GM12874 (cell line): ENCODE measurements around the gene MARK4.

Source experiments
- TF ChIP-seq, protein P1 (sequence below): IDR thresholded peaks from 2 replicates; pipeline ENCODE4 v1.5.1; 2011; ENCODE audit warnings: low read depth, mild to moderate bottlenecking, control low read depth, low read length, moderate library complexity; ENCODE audit not compliant: insufficient read depth

The MARK4 gene

DNA sequence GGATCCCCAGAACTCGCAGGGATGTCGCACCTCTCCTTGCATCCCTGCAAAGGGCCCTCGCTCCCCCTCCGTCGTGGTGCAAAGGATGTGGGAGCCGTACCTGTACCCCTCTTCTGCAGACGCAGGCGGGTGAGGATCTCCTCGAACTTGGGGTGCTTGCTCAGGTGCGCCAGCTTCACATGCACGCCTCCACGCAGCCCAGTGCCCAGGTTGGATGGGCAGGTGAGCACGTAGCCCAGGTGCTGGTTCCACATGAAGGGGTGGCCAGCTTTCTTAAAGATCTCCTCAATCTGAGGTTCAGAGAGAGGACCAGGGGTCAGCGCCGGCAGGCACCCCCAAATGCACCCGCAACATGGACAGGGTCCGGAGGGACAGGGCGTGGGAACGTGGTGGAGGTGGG, 56.3 kb downstream of the MARK4 start:
- TF ChIP-seq, protein P1, sequence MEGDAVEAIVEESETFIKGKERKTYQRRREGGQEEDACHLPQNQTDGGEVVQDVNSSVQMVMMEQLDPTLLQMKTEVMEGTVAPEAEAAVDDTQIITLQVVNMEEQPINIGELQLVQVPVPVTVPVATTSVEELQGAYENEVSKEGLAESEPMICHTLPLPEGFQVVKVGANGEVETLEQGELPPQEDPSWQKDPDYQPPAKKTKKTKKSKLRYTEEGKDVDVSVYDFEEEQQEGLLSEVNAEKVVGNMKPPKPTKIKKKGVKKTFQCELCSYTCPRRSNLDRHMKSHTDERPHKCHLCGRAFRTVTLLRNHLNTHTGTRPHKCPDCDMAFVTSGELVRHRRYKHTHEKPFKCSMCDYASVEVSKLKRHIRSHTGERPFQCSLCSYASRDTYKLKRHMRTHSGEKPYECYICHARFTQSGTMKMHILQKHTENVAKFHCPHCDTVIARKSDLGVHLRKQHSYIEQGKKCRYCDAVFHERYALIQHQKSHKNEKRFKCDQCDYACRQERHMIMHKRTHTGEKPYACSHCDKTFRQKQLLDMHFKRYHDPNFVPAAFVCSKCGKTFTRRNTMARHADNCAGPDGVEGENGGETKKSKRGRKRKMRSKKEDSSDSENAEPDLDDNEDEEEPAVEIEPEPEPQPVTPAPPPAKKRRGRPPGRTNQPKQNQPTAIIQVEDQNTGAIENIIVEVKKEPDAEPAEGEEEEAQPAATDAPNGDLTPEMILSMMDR = no peak

DNA sequence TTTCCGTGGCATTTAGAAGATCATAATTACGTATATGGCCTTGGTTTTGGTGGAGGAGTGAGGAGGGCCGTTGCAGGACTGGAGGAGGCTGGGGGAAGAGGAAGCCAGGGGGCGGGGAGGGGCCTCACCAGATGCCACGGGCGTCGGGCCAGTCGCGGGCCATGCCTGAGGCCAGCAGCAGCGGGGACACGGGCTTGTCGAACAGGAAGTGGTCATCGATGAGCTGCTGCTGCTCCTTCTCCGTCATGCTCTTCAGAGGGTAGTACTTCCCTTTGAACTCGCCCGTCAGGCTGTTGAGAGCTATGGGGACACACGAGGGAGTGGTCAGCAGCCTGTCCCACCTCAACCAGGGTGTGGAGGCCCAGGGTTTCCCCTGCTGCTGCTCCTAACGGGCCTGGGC, 60.5 kb downstream of the MARK4 start:
- TF ChIP-seq, protein P1 = no peak

DNA sequence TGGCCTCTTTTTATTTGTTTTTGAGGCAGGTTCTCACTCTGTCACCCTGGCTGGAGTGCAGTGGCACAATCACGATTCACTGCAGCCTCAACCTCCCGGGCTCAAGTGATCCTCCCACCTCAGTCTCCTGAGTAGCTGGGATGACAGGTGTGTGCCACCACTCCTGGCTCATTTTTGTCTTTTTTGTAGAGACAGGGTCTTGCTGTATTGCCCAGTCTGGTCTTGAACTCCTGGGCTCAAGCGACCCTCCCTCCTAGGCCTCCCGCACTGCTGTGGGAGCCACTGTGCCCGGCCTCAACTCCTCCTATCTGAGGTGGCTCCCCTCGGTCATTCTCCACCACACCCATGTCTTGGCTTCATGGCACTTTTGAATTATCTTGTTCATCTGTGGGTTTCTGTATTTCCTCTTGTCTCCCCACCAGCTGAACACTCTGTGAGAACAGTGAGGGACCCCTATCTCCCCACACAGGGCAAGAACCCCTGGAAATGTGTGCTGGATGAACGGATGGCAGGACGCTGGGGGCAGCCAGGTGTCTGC, 63.7 kb downstream of the MARK4 start:
- TF ChIP-seq, protein P1 = no peak

DNA sequence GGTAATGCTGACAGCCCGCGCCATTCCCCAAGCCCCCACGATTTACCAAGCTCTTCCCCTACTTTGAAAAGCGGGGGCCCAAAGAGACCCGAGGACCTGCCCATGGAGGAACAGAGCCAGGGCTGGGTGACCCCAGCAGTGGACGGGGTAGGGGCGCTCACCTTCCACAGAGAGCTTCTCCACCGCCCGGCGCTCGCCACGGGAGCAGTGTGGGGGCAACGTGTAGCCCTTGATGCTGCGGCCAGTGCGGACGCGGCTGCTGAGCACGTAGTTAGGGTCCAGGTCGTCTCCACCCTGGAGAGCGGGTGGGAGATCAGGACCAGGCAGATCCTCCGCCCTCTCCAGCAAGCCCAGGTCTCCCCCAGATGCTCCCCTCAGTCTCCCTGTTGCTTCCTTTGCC, 64.2 kb downstream of the MARK4 start:
- TF ChIP-seq, protein P1 = no peak

DNA sequence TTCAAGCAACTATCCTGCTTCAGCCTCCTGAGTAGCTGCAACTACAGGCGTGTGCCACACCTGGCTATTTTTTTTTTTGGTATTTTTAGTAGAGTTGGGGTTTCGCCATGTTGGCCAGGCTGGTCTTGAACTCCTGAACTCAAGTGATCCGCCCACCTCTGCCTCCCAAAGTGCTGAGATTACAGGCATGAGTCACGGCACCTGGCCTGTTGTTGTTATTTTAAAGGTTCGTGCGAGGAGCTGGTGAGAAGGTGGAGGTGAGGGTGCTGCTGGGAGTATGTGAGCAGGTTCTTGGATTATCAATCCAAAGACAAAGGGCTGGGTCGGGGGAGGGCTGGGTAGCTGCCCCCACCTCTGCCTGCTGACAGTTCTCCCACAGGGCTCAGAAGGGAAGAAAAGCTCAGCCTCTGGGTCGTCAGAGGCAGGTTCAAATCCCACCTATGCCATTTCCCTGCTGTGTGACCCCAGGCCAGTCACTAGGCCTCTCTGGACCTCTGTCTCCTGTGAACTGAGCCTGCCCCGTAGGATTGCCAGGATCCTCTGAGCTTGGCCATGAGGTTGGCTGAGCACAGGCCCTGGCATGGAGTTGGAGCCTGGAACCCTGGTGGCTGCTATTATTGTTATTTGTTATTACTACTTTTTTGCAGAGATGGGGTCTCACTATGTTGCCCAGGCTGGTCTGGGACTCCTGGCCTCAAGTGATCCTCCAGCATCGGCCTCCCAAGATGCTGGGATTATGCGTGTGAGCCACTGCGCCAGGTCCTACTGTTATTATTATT, 70.1 kb downstream of the MARK4 start:
- TF ChIP-seq, protein P1 = no peak

DNA sequence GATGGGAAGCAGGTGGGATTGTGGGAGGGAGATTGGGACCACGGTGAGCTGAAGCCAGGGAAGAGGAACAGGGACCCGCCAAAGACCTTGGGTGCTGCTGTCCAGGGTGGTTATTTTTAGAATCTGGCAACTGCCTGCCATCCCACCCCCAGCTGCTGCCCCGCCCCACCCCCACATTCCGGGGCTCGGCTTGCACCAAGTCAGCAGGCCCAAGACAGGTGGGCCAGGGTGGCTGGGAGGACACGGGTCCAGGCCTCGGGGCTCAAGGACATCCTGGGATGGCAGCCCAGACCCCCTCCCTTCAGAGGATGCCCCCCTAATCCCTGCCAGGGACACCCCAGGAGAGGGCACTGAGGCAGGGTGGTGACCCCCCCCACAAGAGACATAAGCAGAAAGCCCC, 70.8 kb downstream of the MARK4 start:
- TF ChIP-seq, protein P1 = no peak

DNA sequence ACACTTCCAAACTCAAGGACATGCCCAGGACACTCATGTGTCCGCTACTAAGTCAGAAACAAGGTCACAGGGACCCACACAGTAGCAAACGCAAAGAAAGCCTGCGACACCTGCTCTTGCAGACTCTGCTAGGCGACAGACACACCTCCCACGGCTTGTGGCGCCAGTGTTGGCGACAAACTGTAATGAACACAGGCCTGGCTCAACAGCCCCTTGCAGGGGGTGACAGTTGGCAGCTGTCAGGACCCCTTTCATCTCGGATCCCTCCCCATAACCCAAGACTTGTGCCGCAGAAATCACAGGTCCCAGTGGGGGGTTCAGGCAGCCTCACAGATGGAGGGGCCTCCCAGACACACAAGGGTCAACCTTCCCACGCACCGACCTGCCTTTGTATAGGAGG, 71.2 kb downstream of the MARK4 start:
- TF ChIP-seq, protein P1 = no peak
